ENCODE results near the gene ADAM12.
A peak's percentile ranks its signal among the peaks of the same experiment; 100 is the strongest.
"Not testable (repeated sequence)": the region's sequence is repeated elsewhere in the genome, so short reads cannot be mapped to it uniquely, and the experiment has no call there.

The ADAM12 gene

GRCh38 chr10:126405239-126405775 lies 17.0 kb upstream of the ADAM12 start:
- no peak for DNase-seq

GRCh38 chr10:126402721-126403695 lies 14.7 kb upstream of the ADAM12 start:
- no peak for DNase-seq

GRCh38 chr10:126400641-126401040 lies 12.4 kb upstream of the ADAM12 start:
- no peak for DNase-seq

GRCh38 chr10:126398924-126399323 lies 10.6 kb upstream of the ADAM12 start:
- no peak for DNase-seq

GRCh38 chr10:126398383-126398743 lies 10.1 kb upstream of the ADAM12 start:
- no peak for DNase-seq

- DNase-seq, result no peak
These were observed 9.5 kb upstream of the ADAM12 start for GRCh38 chr10:126397640-126398382.

- DNase-seq, result no peak
These were observed 8.9 kb upstream of the ADAM12 start for GRCh38 chr10:126397156-126397555.

- no peak for DNase-seq
These were observed 6.7 kb upstream of the ADAM12 start for GRCh38 chr10:126394948-126395347.

- DNase-seq, result no peak
These were observed 4.8 kb upstream of the ADAM12 start for GRCh38 chr10:126393076-126393475.

GRCh38 chr10:126392469-126392868 lies 4.2 kb upstream of the ADAM12 start:
- no peak for DNase-seq

GRCh38 chr10:126392068-126392467 lies 3.8 kb upstream of the ADAM12 start:
- no peak for DNase-seq

GRCh38 chr10:126391192-126391885 lies 3.1 kb upstream of the ADAM12 start:
- no peak for DNase-seq

- DNase-seq, result no peak
These were observed 2.0 kb upstream of the ADAM12 start for GRCh38 chr10:126390324-126390723.

GRCh38 chr10:126387041-126387921 lies 996 bp downstream of the ADAM12 start:
- peak in 1 of 2 donors; percentile 43 for DNase-seq

GRCh38 chr10:126384269-126384873 lies 3.9 kb downstream of the ADAM12 start:
- DNase-seq, result no peak

GRCh38 chr10:126380352-126381076 lies 7.8 kb downstream of the ADAM12 start:
- no peak for DNase-seq

GRCh38 chr10:126379166-126379565 lies 9.1 kb downstream of the ADAM12 start:
- not testable (repeated sequence) for DNase-seq

GRCh38 chr10:126376956-126377355 lies 11.3 kb downstream of the ADAM12 start:
- no peak for DNase-seq

GRCh38 chr10:126375926-126376554 lies 12.2 kb downstream of the ADAM12 start:
- no peak for DNase-seq

- DNase-seq, result no peak
These were observed 13.0 kb downstream of the ADAM12 start for GRCh38 chr10:126375299-126375698.
